ENCODE data around the gene GSE1. TPM values are rescaled to one million over a fixed set of nuclear protein-coding genes. Genes with fewer than 3 reads are reported as not detected.

The GSE1 gene
- total RNA-seq, 1 experiment from 2014 or later, result 90.2 TPM

GRCh38 chr16:85633888-85634287 is 20.8 kb downstream of the GSE1 start:
- Histone ChIP-seq H3K4me2 (ENCODE audit: low read length) (no peak overlapping the region), H3K79me2 (ENCODE audit: insufficient read depth, low read length) (peaks cover 44% of the 10 kb centered on the region), H3K4me3 (replicated peaks in 1 of 2; ENCODE audit: low read depth in 1 of 2, low read length in 2 of 2) (no peak overlapping the region), H3K9me2 (ENCODE audit: insufficient read depth) (no peaks in the 10 kb centered on the region), H3K9ac (ENCODE audit: low read length) (no peak overlapping the region), H3K36me3 (ENCODE audit: control insufficient read depth in 1 of 2, insufficient read depth in 2 of 2, low read length in 2 of 2) (peaks cover 0 to 3% of the 10 kb centered on the region in 2 experiments; a peak in 2 of 4 replicates), H3K27me3 (ENCODE audit: insufficient read depth, low read length) (no peaks in the 10 kb centered on the region), H3K4me1 (ENCODE audit: control insufficient read depth in 1 of 2, insufficient read depth in 2 of 2, low read length in 2 of 2) (peaks cover 5 to 16% of the 10 kb centered on the region in 2 experiments; a peak in 3 of 4 replicates), H3K9me3 (ENCODE audit: control insufficient read depth in 1 of 2, insufficient read depth in 1 of 2, low read depth in 1 of 2, low read length in 2 of 2) (peaks cover 14 to 15% of the 10 kb centered on the region in 2 experiments; a peak in 3 of 4 replicates), H2AFZ (ENCODE audit: low read depth, low read length, poor library complexity, severe bottlenecking) (no peak overlapping the region), H3K27ac (ENCODE audit: low read depth, low read length) (no peak overlapping the region), H4K20me1 (ENCODE audit: insufficient read depth) (no peaks in the 10 kb centered on the region)
- ATAC-seq (no peak), DNase-seq (ENCODE audit: low read depth, low spot score) (no peak)
- POLR2A ChIA-PET, result no interaction called here
- no TSS peak for BruUV-seq (replicated peaks)
- TF ChIP-seq SRF (IDR thresholded peaks at IDR 0.05; ENCODE audit: low read depth), result no peak
- TF ChIP-seq CBX3 (IDR thresholded peaks at IDR 0.05; ENCODE audit: low read depth), result no peak
- TF ChIP-seq YY1 (IDR thresholded peaks at IDR 0.05; ENCODE audit: extremely low read depth, insufficient replicate concordance, low read depth, low read length), result no peak
- TF ChIP-seq SP1 (IDR thresholded peaks at IDR 0.05; ENCODE audit: low read depth), result no peak
- TF ChIP-seq, protein P1, sequence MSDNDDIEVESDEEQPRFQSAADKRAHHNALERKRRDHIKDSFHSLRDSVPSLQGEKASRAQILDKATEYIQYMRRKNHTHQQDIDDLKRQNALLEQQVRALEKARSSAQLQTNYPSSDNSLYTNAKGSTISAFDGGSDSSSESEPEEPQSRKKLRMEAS (IDR thresholded peaks at IDR 0.05), result no peak
- no peak for TF ChIP-seq EZH2 (IDR thresholded peaks at IDR 0.05)
- TF ChIP-seq CTCF (IDR thresholded peaks at IDR 0.05 in 2 of 3, conservative IDR thresholded peaks at IDR 0.05 in 1 of 3; ENCODE audit: borderline replicate concordance in 1 of 3, insufficient read depth in 1 of 3, low read depth in 2 of 3, low read length in 2 of 3), result no peak
- RAD21 ChIA-PET (ENCODE audit: low non-redundant PET in 1 of 2, low total read pairs in 2 of 2, uncharacterized antibody in 2 of 2, unreplicated experiment in 2 of 2), result no interaction called here
- intact Hi-C loops (cut with micrococcal nuclease), result no loop called here
- CTCF ChIA-PET, result no interaction called here
